Activated naive CD4-positive, alpha-beta T cell treated with anti-CD3 and anti-CD28 coated beads for 36 hours (primary cell): ENCODE data around the gene RTP3. TPM values are rescaled to one million over a fixed set of nuclear protein-coding genes. Genes with fewer than 3 reads are reported as not detected.
A peak's percentile ranks its signal among the peaks of the same experiment; 100 is the strongest.
"Not testable (repeated sequence)": the region's sequence is repeated elsewhere in the genome, so short reads cannot be mapped to it uniquely, and the experiment has no call there.

Source experiments
- CTCF ChIA-PET: fragments of 350-600 bp; sonication (Branson Sonifier 250); formaldehyde crosslinking; loops from one replicate; lab custom pipeline; 2021; ENCODE audit warnings: antibody characterized with exemption; lab: Charles Lee
- DNase-seq: peaks from one replicate; pipeline ENCODE4 v3.0.0-alpha.2; 2020
- H3K27ac Mint-ChIP-seq: one replicate; pipeline ENCODE4 v1.8.0; 2021; ENCODE audit warnings: mild to moderate bottlenecking, mixed read lengths
- H3K27me3 Mint-ChIP-seq: one replicate; pipeline ENCODE4 v1.8.0; 2021; ENCODE audit warnings: low read depth, mixed read lengths
- H3K36me3 Mint-ChIP-seq: one replicate; pipeline ENCODE4 v1.8.0; 2021; ENCODE audit warnings: low read depth, mixed read lengths
- H3K4me1 Mint-ChIP-seq: one replicate; pipeline ENCODE4 v1.8.0; 2021; ENCODE audit warnings: low read depth, mixed read lengths
- H3K4me3 Mint-ChIP-seq: one replicate; pipeline ENCODE4 v1.8.0; 2021; ENCODE audit warnings: mild to moderate bottlenecking, moderate library complexity, mixed read lengths
- H3K9me3 Mint-ChIP-seq: one replicate; pipeline ENCODE4 v1.8.0; 2021; ENCODE audit warnings: mixed read lengths
- intact Hi-C: fragments of 100-400 bp; cut with micrococcal nuclease; formaldehyde crosslinking; loops from one replicate; pipeline ENCODE4 v1.15.1; 2023
- total RNA-seq, 2 experiments: library from RNA; stranded (reverse); gene quantifications; one replicate each; pipeline ENCODE4 v1.2.3, GENCODE V29; 2021

The RTP3 gene
- total RNA-seq, 2 experiments from 2014 or later = not detected

DNA sequence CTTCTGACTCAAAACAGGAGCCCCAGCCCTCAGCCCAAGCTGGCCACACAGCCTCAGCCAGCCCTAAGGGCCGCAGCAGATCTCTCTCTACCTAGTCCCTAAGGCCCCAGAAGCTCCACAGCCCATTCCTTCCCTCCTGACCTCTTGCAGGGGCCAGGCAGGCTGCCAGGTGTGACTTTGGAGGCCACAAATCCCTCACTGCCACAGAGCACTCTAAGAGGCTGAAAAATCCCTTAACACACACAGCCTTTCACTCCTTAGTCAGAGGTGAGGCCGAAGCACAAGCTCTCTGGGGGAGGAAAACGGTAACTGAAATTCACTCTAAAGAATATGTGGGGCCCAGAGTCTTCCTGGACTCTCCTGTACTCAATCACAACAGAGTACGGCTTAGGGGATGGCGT is 45.0 kb downstream of the RTP3 start:
- intact Hi-C loops = no loop called here
- H3K27me3 Mint-ChIP-seq = no peaks in the 10 kb centered on the region
- no peak for DNase-seq
- H3K27ac Mint-ChIP-seq = no peak overlapping the region
- H3K4me1 Mint-ChIP-seq = peaks cover 43% of the 10 kb centered on the region
- no peak overlapping the region for H3K4me3 Mint-ChIP-seq
- H3K9me3 Mint-ChIP-seq = no peaks in the 10 kb centered on the region
- no peaks in the 10 kb centered on the region for H3K36me3 Mint-ChIP-seq
- CTCF ChIA-PET = interaction anchor here (0.8 to 2.2 kb wide), 2 partner anchors 10 to 54 kb away, joined by 3 to 13 read pairs; no protein-coding TSS in a partner anchor

DNA sequence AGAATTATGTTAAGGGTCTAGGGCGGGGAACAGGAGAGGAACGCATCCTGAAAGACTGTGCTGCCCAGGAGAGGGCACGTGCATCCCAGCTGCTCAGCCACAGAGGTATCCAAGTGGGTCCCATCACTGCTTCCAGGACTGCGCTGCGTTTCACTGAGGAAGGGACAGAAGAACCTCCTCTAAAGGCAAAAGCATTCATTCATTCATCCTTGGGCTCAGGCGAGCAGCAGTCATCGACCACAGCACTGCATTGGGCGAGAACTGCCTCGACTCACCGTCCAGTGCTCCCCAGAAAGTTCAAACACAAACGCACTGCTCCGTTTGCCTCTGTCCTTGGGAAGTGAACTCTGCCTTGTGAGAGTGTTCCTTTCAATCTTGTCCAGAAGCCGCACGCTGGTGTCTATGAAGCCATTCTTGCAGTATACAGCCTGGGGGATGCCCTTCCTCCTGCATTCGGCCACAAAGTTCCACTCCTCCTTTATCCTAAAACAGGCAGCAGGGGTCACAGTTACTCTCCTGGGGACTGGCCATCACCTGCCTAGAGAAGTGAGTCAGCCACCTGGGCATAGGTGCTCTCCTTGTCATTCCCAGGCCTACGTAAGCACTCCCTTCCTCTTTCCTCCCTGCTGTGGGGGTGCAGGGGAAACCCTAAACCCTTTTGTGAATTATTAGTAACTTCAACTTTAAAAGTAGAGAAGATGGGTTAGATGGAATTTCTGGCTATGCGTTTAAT is 47.2 kb downstream of the RTP3 start:
- Mint-ChIP-seq H3K27ac (no peak overlapping the region), H3K4me1 (peaks cover 28% of the 10 kb centered on the region), H3K4me3 (no peak overlapping the region), H3K9me3 (no peaks in the 10 kb centered on the region), H3K27me3 (no peaks in the 10 kb centered on the region), H3K36me3 (no peaks in the 10 kb centered on the region)
- intact Hi-C loops = no loop called here
- CTCF ChIA-PET = interaction anchor here (1.8 kb wide), 1 partner anchor 56 kb away, joined by 6 read pairs; no protein-coding TSS in a partner anchor
- no peak for DNase-seq

DNA sequence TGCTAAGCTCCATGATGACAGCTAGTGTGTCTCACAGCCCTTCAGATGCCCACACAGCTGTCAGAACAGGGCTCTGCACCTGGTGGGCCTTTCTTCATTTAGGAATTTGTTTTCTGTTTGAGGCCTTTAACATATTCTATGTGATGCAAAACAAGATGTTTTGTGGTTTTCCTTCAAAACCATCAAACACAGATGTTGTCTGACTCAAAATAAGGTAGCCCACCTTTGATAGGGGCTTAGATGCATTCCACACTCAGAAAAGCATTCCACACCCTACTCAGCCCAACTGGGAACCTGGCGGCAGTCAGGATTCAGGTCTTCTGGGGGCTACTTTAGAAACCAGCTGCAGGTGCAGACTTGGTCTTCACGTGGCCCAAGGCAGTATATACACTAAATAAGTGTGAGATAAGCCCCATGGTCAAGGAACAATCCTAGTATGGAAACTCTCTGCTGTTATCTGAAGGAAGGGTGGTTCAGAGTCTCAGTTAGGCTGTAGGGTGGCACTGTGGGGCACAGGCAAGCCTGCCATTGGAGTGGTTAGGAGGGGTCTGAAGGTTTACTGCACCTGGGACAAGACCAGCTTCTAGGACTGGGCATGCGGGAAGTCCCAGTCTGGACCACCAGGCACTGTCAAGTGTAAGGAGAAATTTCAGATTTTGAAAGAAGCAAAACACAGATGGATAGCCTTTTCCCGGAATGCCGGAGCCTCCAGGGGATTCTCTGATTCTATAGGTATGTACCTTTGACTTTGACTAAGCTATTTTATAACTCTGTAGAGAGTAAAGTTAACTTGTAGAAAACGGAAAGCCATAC is 48.2 kb downstream of the RTP3 start:
- no peak overlapping the region for H3K27ac Mint-ChIP-seq
- no peaks in the 10 kb centered on the region for H3K27me3 Mint-ChIP-seq
- intact Hi-C loops = no loop called here
- CTCF ChIA-PET = interaction anchor here (1.8 kb wide), 1 partner anchor 57 kb away, joined by 6 read pairs; no protein-coding TSS in a partner anchor
- no peak for DNase-seq
- H3K4me1 Mint-ChIP-seq = peaks cover 24% of the 10 kb centered on the region
- H3K4me3 Mint-ChIP-seq = no peak overlapping the region
- no peaks in the 10 kb centered on the region for H3K36me3 Mint-ChIP-seq
- no peaks in the 10 kb centered on the region for H3K9me3 Mint-ChIP-seq

DNA sequence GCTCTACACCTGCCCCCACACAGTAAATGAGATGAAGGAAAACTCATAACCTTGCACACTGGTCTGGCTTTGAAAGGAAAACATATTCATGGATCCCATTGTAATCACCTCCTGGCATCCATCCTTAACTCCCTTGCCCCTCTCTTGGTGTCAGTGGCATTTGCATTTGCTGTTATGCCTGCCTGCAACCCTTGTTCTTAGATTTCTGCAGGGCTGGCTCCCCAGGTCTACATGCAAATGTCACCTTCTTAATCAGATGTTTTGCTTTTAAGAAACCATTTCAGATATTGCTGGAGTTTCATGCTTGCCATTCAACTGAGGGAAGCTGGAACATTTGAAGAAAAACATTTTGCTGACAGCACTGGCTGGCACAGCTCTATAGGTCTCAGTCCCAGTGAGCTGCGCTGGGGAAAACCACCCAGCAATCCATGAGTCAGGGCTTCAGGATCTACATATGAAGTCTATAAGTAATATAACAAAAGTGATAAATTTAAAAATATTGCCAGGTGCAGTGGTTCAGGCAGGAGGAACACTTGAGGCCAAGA is 49.2 kb downstream of the RTP3 start:
- Mint-ChIP-seq H3K9me3 (no peaks in the 10 kb centered on the region), H3K27ac (no peak overlapping the region), H3K36me3 (no peaks in the 10 kb centered on the region), H3K4me3 (no peak overlapping the region), H3K4me1 (peaks cover 19% of the 10 kb centered on the region), H3K27me3 (no peaks in the 10 kb centered on the region)
- CTCF ChIA-PET = interaction anchor here (1.8 to 3.5 kb wide), 2 partner anchors 58 kb away, joined by 6 to 22 read pairs; no protein-coding TSS in a partner anchor
- intact Hi-C loops = no loop called here
- DNase-seq = no peak

DNA sequence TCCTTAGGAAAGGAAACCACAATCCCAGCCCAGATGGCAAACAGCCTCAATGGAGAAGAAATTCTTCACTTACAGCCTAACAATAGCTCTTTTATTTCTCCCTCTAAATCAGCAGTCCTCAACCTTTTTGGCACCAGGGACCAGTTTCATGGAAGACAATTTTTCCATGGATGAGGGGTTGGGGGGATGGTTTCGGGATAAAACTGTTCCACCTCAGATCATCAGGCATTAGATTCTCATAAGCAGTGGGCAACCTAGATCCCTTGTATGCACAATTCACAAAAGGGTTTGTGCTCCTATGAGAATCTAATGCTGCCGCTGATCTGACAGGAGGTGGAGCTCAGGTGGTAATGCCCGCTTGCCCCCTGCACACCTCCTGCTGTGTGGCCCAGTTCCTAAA is 50.8 kb downstream of the RTP3 start:
- H3K27me3 Mint-ChIP-seq, H3K4me3 Mint-ChIP-seq, DNase-seq, H3K36me3 Mint-ChIP-seq, H3K9me3 Mint-ChIP-seq, H3K27ac Mint-ChIP-seq, intact Hi-C loops: not testable (repeated sequence)
- H3K4me1 Mint-ChIP-seq = peaks cover 16% of the 10 kb centered on the region
- CTCF ChIA-PET = interaction anchor here (0.5 to 3.5 kb wide), 5 partner anchors 10 to 81 kb away, joined by 3 to 22 read pairs (median 5); no protein-coding TSS in a partner anchor

DNA sequence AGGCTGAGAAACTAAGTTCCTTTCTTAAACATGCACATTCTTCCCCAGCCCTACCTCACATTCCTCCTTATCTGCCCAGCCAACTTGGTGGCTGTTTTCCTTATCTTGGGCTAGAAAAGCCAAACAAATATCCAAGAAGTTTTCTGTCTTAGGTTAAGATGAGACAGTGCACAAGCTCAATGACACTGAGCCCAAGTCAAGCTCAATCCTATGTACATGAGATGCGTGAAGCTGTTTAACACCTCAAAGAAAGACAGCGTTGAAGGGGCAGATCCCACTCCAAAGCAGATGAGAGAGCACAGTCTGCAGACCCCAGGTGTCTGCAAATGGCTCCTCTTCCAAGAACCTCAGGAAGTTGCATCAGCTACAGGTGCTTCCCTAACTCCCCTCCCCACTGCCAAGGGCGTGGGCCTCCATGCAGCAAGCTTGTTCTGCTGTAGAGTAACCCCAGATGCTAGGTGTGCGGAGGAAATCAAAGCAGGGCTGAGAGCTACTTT is 51.7 kb downstream of the RTP3 start:
- H3K27me3 Mint-ChIP-seq = no peaks in the 10 kb centered on the region
- CTCF ChIA-PET = interaction anchor here (0.6 to 3.5 kb wide), 4 partner anchors 9 to 80 kb away, joined by 3 to 22 read pairs (median 6); no protein-coding TSS in a partner anchor
- no peak overlapping the region for H3K27ac Mint-ChIP-seq
- no peaks in the 10 kb centered on the region for H3K36me3 Mint-ChIP-seq
- intact Hi-C loops = no loop called here
- no peaks in the 10 kb centered on the region for H3K9me3 Mint-ChIP-seq
- peak; percentile 35 for DNase-seq
- no peak overlapping the region for H3K4me3 Mint-ChIP-seq
- peaks cover 16% of the 10 kb centered on the region for H3K4me1 Mint-ChIP-seq

DNA sequence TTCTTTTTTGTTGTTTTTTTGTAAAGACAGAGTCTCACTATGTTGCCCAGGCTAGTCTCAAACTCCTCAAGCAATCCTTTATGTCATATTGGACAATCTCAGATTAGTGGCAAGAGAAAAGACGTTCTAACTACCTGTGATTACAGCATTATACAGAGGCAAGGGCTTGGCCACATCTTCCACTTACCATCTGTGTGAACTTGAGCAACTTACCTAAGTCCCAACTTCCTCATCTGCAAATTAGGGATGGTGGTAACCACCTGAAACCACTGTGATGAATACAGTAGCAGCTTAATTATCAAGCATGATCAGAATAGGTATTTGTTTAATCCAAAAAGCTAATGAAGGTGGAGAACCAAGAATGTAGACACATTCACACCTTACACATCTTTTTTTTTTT is 52.2 kb downstream of the RTP3 start:
- H3K4me3 Mint-ChIP-seq = no peak overlapping the region
- intact Hi-C loops = no loop called here

More for the DNA sequence above, 52.2 kb downstream of the RTP3 start:
- H3K9me3 Mint-ChIP-seq = no peaks in the 10 kb centered on the region
- no peak for DNase-seq
- no peak overlapping the region for H3K27ac Mint-ChIP-seq
- CTCF ChIA-PET = interaction anchor here (0.6 to 3.5 kb wide), 3 partner anchors 8 to 61 kb away, joined by 3 to 22 read pairs (median 8); no protein-coding TSS in a partner anchor
- H3K27me3 Mint-ChIP-seq = no peaks in the 10 kb centered on the region
- peaks cover 16% of the 10 kb centered on the region for H3K4me1 Mint-ChIP-seq
- H3K36me3 Mint-ChIP-seq = no peaks in the 10 kb centered on the region

Other genes with a start within 250 kb of the RTP3 start
- gene CCR2, start 143.9 kb upstream of the RTP3 start, total RNA-seq = not detected
- gene CCR5, start 127.0 kb upstream of the RTP3 start, total RNA-seq = not detected
- under 1 TPM; 0.81 to 0.89 TPM for gene CCRL2, start 90.7 kb upstream of the RTP3 start, total RNA-seq
- gene LTF, start 33.1 kb upstream of the RTP3 start, total RNA-seq = not detected
- not detected for gene LRRC2, start 68.3 kb downstream of the RTP3 start, total RNA-seq
- not detected for gene FAM240A, start 114.5 kb downstream of the RTP3 start, total RNA-seq
- gene ALS2CL, start 195.7 kb downstream of the RTP3 start, total RNA-seq = 1 to 10 TPM; 5.1 TPM
- gene TMIE, start 203.4 kb downstream of the RTP3 start, total RNA-seq = 1 to 10 TPM; 1.2 to 1.5 TPM
- not detected for gene PRSS50, start 219.9 kb downstream of the RTP3 start, total RNA-seq